Karpas-422 (cell line): Measurements from ENCODE around the gene ABCF2. TPM values are rescaled to one million over a fixed set of nuclear protein-coding genes. Genes with fewer than 3 reads are reported as not detected.

ENCODE experiments used
- DNase-seq: peaks from one replicate; pipeline ENCODE4 v3.0.0-alpha.2; 2015
- H2AFZ ChIP-seq: fragments of 200-600 bp; sonication (generic); 2 replicates; pipeline ENCODE4 v1.6.1; 2014; ENCODE audit warnings: antibody characterized with exemption, low read length, mixed read lengths
- H3K27ac ChIP-seq: fragments of 200-600 bp; sonication (generic); 2 replicates; pipeline ENCODE4 v1.5.1; 2014; ENCODE audit warnings: mild to moderate bottlenecking, low read length, moderate library complexity
- H3K27me3 ChIP-seq: fragments of 200-600 bp; sonication (generic); 2 replicates; pipeline ENCODE4 v1.6.1; 2014; ENCODE audit warnings: low read length, mixed read lengths
- H3K36me3 ChIP-seq: fragments of 200-600 bp; sonication (generic); 2 replicates; pipeline ENCODE4 v1.6.1; 2014; ENCODE audit warnings: low read length, mixed read lengths; ENCODE audit not compliant: insufficient read depth
- H3K4me1 ChIP-seq: fragments of 200-600 bp; sonication (generic); 2 replicates; pipeline ENCODE4 v1.6.1; 2014; ENCODE audit warnings: mild to moderate bottlenecking, low read length, mixed read lengths
- H3K4me2 ChIP-seq: fragments of 200-600 bp; sonication (generic); 2 replicates; pipeline ENCODE4 v1.6.1; 2014; ENCODE audit warnings: low read length, low read depth, mild to moderate bottlenecking; ENCODE audit not compliant: poor library complexity, severe bottlenecking
- H3K4me3 ChIP-seq: fragments of 200-600 bp; sonication (generic); 2 replicates; pipeline ENCODE4 v1.5.1; 2014; ENCODE audit warnings: mild to moderate bottlenecking, antibody characterized with exemption, low read length, mixed read lengths
- H3K79me2 ChIP-seq: fragments of 200-600 bp; sonication (generic); 2 replicates; pipeline ENCODE4 v1.6.1; 2014; ENCODE audit warnings: mild to moderate bottlenecking, low read length, mixed read lengths
- H3K9ac ChIP-seq: fragments of 200-600 bp; sonication (generic); 2 replicates; pipeline ENCODE4 v1.6.0; 2014; ENCODE audit warnings: low read length
- H3K9me2 ChIP-seq: fragments of 200-600 bp; sonication (generic), shearing (Covaris generic); replicated peaks from 2 replicates; pipeline ENCODE4 v1.6.0; 2014; ENCODE audit warnings: mild to moderate bottlenecking, low read length, moderate library complexity; ENCODE audit not compliant: insufficient read depth
- H3K9me3 ChIP-seq: fragments of 300-700, 200-600 bp; sonication (generic); 2 replicates; pipeline ENCODE4 v1.6.1; 2014; ENCODE audit warnings: low read length, mixed read lengths
- H4K20me1 ChIP-seq: fragments of 200-600 bp; sonication (generic); 2 replicates; pipeline ENCODE4 v1.6.1; 2014; ENCODE audit warnings: mild to moderate bottlenecking, antibody characterized with exemption, low read length, low read depth; ENCODE audit not compliant: insufficient read depth
- total RNA-seq: library from RNA; depleted of rRNA; stranded (reverse); fragments of >200 nt; shearing (Covaris generic); gene quantifications from 2 replicates; pipeline ENCODE4 v1.2.3, GENCODE V29; 2014; ENCODE audit warnings: low replicate concordance; rRNA removed

Gene ABCF2
- 31.2 and 48.6 TPM in 2 replicates for total RNA-seq

DNA sequence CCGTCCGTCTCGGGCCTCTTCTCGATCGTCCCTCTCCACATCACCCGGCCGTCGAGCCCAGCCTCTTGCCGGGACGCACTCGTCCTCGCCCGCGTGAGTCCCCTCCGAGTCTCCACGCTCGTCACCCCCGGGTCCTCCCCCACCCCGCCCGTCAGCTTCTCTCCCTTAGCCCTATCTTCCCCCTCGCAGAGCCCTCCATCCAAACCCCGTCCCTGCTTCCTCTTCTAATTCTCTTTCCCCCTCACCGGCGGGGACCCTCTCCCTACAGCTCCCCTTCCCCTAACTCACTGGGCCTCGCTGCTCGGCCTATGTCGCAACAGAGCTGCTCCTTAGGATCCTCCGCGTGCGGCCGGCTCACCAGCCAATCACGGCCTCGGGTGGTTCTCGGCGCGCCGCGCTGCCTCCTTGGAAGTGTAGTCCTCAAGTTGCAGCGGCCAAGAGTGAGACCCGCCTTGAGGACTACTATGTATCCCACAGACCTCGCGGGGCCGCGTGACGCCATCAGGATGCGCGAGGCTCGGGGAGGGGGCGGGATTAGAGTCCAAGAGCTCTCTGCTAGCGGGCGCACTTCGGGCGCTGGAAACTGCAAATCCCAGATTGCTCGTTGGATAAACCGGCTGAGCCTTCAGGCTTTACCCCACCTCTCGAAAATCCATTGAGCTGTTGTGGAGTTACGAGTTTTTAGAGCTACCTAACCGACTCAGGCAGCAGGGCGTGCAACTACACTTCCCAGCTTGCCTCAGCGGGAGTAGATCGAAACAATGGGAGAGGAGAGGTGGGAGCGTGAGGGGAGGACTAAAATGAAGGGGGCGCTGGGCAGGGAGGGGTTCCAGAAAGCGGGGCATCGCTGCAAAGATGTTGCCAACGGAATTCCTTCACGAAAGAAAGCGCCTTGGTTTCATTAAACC is at the start of gene ABCF2:
Gene ABCF2, minus strand, starts transcription at position 331 of the 908 bp plus-strand sequence. CDS start 747 bp downstream, outside the sequence.
- peak; percentile 99 for DNase-seq
- Histone ChIP-seq H3K27ac (no peak within 1 kb of the TSS), H3K27me3 (no peaks in the 10 kb centered on the region), H3K4me3 (peak within 1 kb of the TSS; percentile 68), H4K20me1 (peaks cover 9% of the 10 kb centered on the region; the same call in 1 of the 2 replicates), H3K9me2 (no peaks in the 10 kb centered on the region), H3K36me3 (peaks cover 30% of the 10 kb centered on the region), H3K4me2 (peak within 1 kb of the TSS; percentile 87), H3K9ac (peak within 1 kb of the TSS; percentile 70), H3K79me2 (peaks cover 24% of the 10 kb centered on the region), H3K9me3 (no peaks in the 10 kb centered on the region), H2AFZ (peak within 1 kb of the TSS; percentile 40; the same call in 1 of the 2 replicates), H3K4me1 (peaks cover 29% of the 10 kb centered on the region)

DNA sequence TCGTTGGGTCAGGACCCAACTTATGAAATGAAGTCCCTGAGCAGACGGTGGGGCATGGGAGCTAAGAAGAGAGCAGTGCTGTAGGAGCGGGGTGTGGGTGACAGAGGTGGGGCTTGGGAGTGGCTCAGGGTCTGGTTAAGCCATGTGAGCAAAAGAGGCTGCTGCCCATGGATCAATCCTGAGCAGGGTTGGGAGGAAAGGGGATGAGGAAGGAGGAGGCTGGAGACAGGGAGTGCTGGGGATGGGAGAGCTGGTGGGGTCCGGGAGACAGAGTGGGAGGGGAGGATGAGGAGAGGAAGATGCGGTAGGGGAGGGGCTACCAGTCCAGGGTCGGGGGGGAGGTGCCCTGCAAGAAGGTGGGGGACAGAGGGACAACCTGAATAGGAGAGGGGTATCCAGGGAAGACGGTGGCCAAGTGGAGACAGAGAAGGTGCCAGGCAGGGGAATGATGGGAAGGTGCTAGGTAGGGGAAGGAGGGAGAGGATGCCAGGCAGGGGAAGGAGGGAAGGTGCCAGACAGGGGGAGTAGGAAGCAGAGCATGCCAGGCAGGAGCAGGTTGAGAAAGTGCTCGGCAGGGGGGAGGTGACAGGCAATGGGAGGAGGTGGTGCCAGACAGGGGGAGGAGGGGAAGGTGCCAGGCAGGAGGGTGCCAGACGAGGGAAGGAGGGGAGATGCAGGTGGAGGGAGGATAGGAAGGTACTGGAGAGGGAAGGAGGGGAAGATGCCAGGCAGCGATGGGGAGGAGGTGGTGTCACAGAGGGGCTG is 49.0 kb upstream of the ABCF2 start:
- Histone ChIP-seq H4K20me1 (no peaks in the 10 kb centered on the region), H3K4me3 (peak overlapping the region; percentile 48; the same call in 1 of the 2 replicates), H3K27ac (no peak overlapping the region), H3K9ac (0 out of 2 replicates have a peak overlapping the region, but pooled peaks have one; percentile 49), H3K27me3 (no peaks in the 10 kb centered on the region), H3K9me2 (no peaks in the 10 kb centered on the region), H3K9me3 (no peaks in the 10 kb centered on the region), H3K79me2 (no peaks in the 10 kb centered on the region), H2AFZ (no peak overlapping the region), H3K4me1 (peaks cover 7% of the 10 kb centered on the region), H3K36me3 (no peaks in the 10 kb centered on the region), H3K4me2 (peak overlapping the region; percentile 49)
- no peak for DNase-seq

DNA sequence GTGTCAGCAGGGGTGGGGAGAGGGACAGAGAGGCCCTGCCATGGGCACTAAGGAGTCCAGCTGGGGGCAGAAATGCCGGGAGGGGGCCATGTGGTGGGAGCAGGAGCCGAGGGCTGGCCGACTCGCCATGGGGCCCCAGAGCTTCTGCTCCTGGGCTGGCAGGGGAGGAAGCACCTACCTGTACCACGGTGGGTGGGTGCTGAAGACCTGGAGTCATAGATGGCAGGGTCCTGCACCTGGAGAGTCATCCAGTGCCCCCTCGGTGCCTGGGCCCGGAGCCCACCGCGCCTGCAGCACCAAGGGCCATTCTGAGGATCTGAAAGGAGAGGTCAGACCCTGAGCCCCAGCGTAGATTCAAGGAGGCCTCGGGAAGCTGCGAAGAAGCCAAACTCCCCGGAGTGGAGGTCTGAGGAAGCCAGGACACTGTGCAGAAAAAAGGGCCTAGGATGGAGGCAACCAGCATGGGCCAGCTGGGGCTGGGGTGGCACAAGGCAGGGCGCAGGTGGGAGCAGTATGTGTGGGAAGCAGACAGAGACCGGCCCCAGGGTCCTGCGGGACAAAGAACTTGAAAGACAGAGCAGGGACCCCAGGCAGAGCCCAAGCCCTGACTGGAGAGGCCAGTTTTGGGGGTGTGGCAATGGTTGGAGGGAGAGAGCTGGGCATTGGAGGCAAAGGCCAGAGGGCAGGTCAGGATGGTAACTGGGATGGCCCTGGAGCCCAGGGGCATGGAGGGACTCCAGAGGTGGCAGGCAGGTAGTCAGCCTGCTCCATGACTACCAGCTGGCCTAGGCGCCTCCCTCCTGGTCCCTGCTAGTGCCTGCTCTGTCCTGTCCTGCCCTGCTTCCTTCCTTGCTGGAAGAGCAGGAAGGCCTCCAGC is 48.2 kb upstream of the ABCF2 start:
- no peak overlapping the region for H2AFZ ChIP-seq
- no peaks in the 10 kb centered on the region for H3K79me2 ChIP-seq
- no peaks in the 10 kb centered on the region for H3K9me2 ChIP-seq
- no peak overlapping the region for H3K4me2 ChIP-seq
- no peaks in the 10 kb centered on the region for H3K36me3 ChIP-seq
- no peak overlapping the region for H3K27ac ChIP-seq
- no peak overlapping the region for H3K9ac ChIP-seq
- no peaks in the 10 kb centered on the region for H3K27me3 ChIP-seq
- H4K20me1 ChIP-seq = no peaks in the 10 kb centered on the region
- no peaks in the 10 kb centered on the region for H3K9me3 ChIP-seq
- no peak overlapping the region for H3K4me3 ChIP-seq
- peaks cover 7% of the 10 kb centered on the region for H3K4me1 ChIP-seq
- DNase-seq = no peak

DNA sequence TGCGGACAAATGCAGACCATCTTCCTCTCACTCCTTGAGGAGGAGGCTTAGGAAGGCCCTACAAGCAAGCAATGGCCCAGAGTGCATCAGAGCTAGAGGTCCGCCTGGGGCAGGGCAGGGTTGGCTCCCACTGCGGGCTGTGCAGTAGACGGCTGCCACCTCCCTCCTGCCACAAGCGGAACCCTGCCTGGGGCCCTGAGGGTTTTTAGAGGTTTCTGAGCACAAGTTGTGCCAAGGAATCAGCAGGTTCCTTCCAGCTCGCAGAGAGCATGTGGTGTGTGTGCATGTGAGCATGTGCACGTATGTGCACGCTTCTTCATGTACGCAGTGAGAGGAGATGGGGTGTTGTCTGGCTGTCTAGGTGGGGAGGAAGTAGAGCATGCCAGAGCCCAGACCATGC is 47.4 kb upstream of the ABCF2 start:
- DNase-seq = no peak
- H3K4me1 ChIP-seq = peaks cover 7% of the 10 kb centered on the region
- H3K4me2 ChIP-seq = no peak overlapping the region
- H2AFZ ChIP-seq = no peak overlapping the region
- no peak overlapping the region for H3K4me3 ChIP-seq
- H3K27ac ChIP-seq = no peak overlapping the region
- H3K79me2 ChIP-seq = no peaks in the 10 kb centered on the region
- no peaks in the 10 kb centered on the region for H3K9me2 ChIP-seq
- H3K36me3 ChIP-seq = no peaks in the 10 kb centered on the region
- no peaks in the 10 kb centered on the region for H4K20me1 ChIP-seq
- no peaks in the 10 kb centered on the region for H3K9me3 ChIP-seq
- no peak overlapping the region for H3K9ac ChIP-seq
- H3K27me3 ChIP-seq = no peaks in the 10 kb centered on the region

DNA sequence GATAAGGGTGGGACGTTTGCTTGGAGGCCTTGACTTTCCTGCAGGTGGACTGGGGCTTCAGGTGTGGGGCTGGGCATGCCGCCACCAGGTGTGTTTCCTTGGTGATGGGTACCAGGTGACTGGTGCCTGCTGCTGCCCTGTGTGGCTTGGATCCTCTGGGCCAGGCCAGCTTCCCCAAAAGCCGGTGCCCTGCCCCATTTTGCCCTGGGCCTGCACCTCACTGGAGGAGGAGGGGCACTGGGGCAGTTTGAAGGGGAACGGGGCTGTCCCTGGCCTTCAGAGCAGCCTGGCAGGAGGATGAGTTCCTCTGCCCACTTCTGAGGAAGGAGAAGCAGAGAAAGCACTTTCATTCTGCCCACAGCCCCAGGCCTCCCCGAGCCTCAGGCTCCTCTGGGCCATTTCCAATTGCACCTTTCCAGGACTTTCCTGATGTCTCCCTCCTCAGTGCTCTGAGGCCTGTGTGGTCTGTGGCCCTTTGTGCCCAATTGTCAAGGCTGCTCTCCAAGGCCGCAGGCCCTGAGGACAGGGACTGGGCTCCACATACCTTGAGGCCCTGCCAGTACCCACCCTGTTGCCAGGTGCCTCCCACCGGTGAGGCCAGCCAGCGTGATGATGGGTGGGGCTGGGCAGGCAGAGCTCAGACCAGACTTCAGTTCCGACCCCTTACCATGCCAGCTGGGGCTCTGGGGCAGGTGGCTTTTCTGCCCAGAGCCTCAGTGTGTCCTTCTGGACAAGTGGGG is 46.8 kb upstream of the ABCF2 start:
- no peak overlapping the region for H3K4me3 ChIP-seq
- no peak for DNase-seq
- H4K20me1 ChIP-seq = no peaks in the 10 kb centered on the region
- H3K4me2 ChIP-seq = no peak overlapping the region
- peaks cover 7% of the 10 kb centered on the region for H3K4me1 ChIP-seq
- no peak overlapping the region for H2AFZ ChIP-seq
- H3K36me3 ChIP-seq = no peaks in the 10 kb centered on the region
- no peaks in the 10 kb centered on the region for H3K27me3 ChIP-seq
- H3K9me3 ChIP-seq = no peaks in the 10 kb centered on the region
- H3K9me2 ChIP-seq = no peaks in the 10 kb centered on the region
- H3K79me2 ChIP-seq = no peaks in the 10 kb centered on the region
- H3K9ac ChIP-seq = no peak overlapping the region
- H3K27ac ChIP-seq = no peak overlapping the region

DNA sequence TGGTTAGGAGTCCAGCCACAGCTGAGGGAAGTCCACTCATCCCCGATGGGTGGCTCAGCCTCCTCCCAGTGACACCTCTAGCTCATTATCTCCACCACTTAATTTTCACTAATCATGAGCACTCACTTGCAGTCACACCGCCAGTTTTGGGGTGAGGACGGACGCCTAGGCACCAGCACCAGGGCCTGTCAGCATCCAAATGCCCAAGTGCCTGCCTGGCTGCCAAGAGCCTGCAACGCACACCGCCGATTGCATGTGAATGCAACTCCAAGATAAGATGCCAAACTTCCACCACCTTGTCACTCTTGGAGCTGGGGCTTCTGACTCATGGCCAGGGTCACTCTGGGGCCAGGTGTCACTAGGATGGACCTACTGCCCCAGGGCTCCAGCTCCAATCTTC is 45.9 kb upstream of the ABCF2 start:
- no peaks in the 10 kb centered on the region for H3K9me3 ChIP-seq
- H3K4me3 ChIP-seq = no peak overlapping the region
- H3K9me2 ChIP-seq = no peaks in the 10 kb centered on the region
- H3K9ac ChIP-seq = no peak overlapping the region
- H3K36me3 ChIP-seq = no peaks in the 10 kb centered on the region
- no peak for DNase-seq
- H2AFZ ChIP-seq = no peak overlapping the region
- peaks cover 7% of the 10 kb centered on the region for H3K4me1 ChIP-seq
- H4K20me1 ChIP-seq = no peaks in the 10 kb centered on the region
- H3K4me2 ChIP-seq = no peak overlapping the region
- no peaks in the 10 kb centered on the region for H3K79me2 ChIP-seq
- H3K27ac ChIP-seq = no peak overlapping the region
- H3K27me3 ChIP-seq = no peaks in the 10 kb centered on the region

DNA sequence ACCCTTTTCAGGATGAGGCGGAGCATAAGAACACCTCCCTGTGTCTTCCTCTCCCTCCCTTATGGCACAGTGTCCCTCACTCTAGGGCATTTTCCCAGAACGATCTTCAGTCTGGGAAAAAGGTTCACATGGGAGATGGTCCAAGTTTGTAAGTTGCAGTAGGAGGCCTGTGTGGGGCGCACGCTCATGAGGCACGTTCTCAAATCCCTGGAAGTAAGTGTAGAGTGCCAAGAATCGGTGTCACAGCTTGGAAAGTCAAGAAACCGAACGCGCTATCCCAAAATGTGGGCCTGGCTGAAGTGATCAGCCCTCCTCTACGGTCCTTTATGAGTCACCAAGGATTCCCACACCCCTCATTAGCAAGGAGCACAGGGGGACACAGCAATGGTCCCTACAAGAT is 45.4 kb upstream of the ABCF2 start:
- Histone ChIP-seq H3K9me3 (no peaks in the 10 kb centered on the region), H3K36me3 (no peaks in the 10 kb centered on the region), H4K20me1 (no peaks in the 10 kb centered on the region), H3K27ac (no peak overlapping the region), H2AFZ (no peak overlapping the region), H3K9me2 (no peaks in the 10 kb centered on the region), H3K27me3 (no peaks in the 10 kb centered on the region), H3K4me3 (no peak overlapping the region), H3K9ac (no peak overlapping the region), H3K79me2 (no peaks in the 10 kb centered on the region), H3K4me1 (peaks cover 7% of the 10 kb centered on the region), H3K4me2 (no peak overlapping the region)
- no peak for DNase-seq
